22Rv1 (cell line): Measurements from ENCODE around the gene IL15.

Experiments used
- ZFX ChIP-seq: fragments of 450-650 bp; IDR thresholded peaks from 2 replicates; pipeline ENCODE4 v1.6.1; 2017; ENCODE audit warnings: antibody characterized with exemption, borderline replicate concordance
- TF ChIP-seq, protein P1 (sequence below): fragments of 450-650 bp; IDR thresholded peaks from 2 replicates; pipeline ENCODE4 v1.5.1; 2017; ENCODE audit warnings: mild to moderate bottlenecking

DNA sequence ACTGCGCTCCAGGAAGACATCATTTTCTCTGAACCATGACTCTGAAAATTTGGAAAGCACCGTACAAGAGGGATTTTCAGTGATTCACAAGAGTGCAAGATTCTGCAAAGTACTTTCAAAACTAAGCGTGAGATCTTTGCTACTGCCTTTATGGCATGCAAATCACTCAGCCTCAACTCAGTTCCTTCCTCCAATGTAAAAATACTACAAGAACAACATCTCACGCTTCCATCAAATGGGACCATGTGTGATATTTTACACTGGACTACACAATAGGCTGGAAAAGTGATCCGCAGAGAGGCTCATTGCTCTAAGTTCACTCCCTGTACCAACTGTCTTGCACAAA lies 674 bp upstream of the IL15 start:
- TF ChIP-seq, protein P1, sequence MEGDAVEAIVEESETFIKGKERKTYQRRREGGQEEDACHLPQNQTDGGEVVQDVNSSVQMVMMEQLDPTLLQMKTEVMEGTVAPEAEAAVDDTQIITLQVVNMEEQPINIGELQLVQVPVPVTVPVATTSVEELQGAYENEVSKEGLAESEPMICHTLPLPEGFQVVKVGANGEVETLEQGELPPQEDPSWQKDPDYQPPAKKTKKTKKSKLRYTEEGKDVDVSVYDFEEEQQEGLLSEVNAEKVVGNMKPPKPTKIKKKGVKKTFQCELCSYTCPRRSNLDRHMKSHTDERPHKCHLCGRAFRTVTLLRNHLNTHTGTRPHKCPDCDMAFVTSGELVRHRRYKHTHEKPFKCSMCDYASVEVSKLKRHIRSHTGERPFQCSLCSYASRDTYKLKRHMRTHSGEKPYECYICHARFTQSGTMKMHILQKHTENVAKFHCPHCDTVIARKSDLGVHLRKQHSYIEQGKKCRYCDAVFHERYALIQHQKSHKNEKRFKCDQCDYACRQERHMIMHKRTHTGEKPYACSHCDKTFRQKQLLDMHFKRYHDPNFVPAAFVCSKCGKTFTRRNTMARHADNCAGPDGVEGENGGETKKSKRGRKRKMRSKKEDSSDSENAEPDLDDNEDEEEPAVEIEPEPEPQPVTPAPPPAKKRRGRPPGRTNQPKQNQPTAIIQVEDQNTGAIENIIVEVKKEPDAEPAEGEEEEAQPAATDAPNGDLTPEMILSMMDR: no peak
- TF ChIP-seq ZFX: no peak
